Thoracic aorta (tissue), 2 donors: Measurements from ENCODE around the gene IL4R. TPM values are rescaled to one million over a fixed set of nuclear protein-coding genes. Genes with fewer than 3 reads are reported as not detected.

Experiments used
- ATAC-seq: fragments of 150-250 bp; one replicate; pipeline ENCODE4 v1.8.0; 2017; ENCODE audit warnings: low read depth; ENCODE audit not compliant: insufficient number of reproducible peaks, low FRiP score
- DNase-seq: peaks from one replicate; pipeline ENCODE4 v3.0.0-alpha.2; 2020; ENCODE audit warnings: low spot score
- H3K27ac ChIP-seq, 2 donors: fragments of 200-600 bp; sonication (generic); 1 replicate in 1 of 2; 2 replicates in 1 of 2; pipeline ENCODE4 v1.5.1; 2016; ENCODE audit warnings: mild to moderate bottlenecking in 2 of 2, moderate library complexity in 2 of 2
- H3K27me3 ChIP-seq: fragments of 200-600 bp; sonication (generic); replicated peaks from 2 replicates; pipeline ENCODE4 v1.6.0; 2016; ENCODE audit warnings: mild to moderate bottlenecking; ENCODE audit not compliant: insufficient read depth
- H3K36me3 ChIP-seq: fragments of 200-600 bp; sonication (generic); one replicate; pipeline ENCODE4 v1.5.1; 2016
- H3K4me1 ChIP-seq, 2 donors: fragments of 200-600 bp; sonication (generic); 1 replicate in 1 of 2; 2 replicates in 1 of 2; pipeline versions ENCODE4 v1.5.1 to v1.6.0; 2016; ENCODE audit warnings: low read depth in 2 of 2, mild to moderate bottlenecking in 1 of 2; ENCODE audit not compliant: control insufficient read depth in 1 of 2
- H3K4me3 ChIP-seq: fragments of 200-600 bp; sonication (generic); 2 replicates; pipeline ENCODE4 v1.5.1; 2016; ENCODE audit warnings: mild to moderate bottlenecking
- H3K9me3 ChIP-seq: fragments of 200-600 bp; sonication (generic); 2 replicates; pipeline ENCODE4 v1.5.1; 2016
- total RNA-seq, 2 donors: library from RNA; depleted of rRNA; stranded (reverse); fragments of >200 nt; gene quantifications; one replicate each; pipeline versions ENCODE4 v1.1.0 to v1.2.3, GENCODE V29; 2016
- TF ChIP-seq, protein P1 (sequence below): fragments of 200-600 bp; sonication (generic); IDR thresholded peaks from one replicate; pipeline ENCODE4 v1.5.1; 2019; ENCODE audit warnings: antibody characterized with exemption

Gene IL4R
- total RNA-seq, 2 donors from 2014 or later, result 46.2 to 148 TPM

DNA sequence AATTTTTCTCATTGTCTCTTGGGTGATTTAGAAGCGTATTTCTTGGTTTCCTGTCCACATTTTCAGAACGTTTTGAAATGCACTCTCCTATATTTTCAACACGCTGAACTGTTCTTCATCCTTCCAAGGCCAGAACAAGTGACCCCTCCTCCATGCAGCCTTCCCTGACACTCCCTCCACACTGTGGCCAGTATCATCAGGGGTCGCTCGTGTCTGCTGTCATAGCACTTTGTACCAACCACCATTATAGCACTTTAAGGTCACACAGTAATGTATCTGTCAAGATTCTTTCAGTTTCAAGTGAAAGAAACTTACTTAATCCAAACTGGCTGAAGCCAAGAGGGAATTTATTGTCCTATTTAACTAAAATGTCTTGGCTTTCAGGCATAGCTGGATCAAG is 70.7 kb downstream of the IL4R start:
- H3K4me3 ChIP-seq, result no peak overlapping the region
- H3K36me3 ChIP-seq, result no peaks in the 10 kb centered on the region
- no peaks in the 10 kb centered on the region for H3K4me1 ChIP-seq
- TF ChIP-seq, protein P1, sequence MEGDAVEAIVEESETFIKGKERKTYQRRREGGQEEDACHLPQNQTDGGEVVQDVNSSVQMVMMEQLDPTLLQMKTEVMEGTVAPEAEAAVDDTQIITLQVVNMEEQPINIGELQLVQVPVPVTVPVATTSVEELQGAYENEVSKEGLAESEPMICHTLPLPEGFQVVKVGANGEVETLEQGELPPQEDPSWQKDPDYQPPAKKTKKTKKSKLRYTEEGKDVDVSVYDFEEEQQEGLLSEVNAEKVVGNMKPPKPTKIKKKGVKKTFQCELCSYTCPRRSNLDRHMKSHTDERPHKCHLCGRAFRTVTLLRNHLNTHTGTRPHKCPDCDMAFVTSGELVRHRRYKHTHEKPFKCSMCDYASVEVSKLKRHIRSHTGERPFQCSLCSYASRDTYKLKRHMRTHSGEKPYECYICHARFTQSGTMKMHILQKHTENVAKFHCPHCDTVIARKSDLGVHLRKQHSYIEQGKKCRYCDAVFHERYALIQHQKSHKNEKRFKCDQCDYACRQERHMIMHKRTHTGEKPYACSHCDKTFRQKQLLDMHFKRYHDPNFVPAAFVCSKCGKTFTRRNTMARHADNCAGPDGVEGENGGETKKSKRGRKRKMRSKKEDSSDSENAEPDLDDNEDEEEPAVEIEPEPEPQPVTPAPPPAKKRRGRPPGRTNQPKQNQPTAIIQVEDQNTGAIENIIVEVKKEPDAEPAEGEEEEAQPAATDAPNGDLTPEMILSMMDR, result no peak
- DNase-seq, result no peak
- no peaks in the 10 kb centered on the region for H3K27me3 ChIP-seq
- ATAC-seq, result no peak
- no peaks in the 10 kb centered on the region for H3K9me3 ChIP-seq
- no peak overlapping the region for H3K27ac ChIP-seq

DNA sequence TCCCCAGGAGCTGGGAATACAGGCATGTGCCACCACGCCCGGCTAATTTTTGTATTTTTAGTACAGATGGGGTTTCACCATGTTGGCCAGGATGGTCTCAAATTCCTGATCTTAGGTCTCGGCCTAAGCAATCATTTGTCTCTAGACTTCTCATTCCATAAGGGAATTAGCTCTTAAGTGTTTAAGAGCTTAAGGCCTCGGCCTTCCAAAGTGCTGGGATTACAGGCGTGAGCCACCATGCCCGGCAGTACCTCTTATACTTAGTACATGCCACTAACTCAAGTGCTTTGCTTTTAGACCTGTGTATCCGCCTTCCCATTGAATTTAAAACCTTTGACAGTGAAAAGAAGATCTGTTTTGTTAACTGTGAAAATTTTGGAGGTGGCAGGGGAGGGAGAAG is 71.6 kb downstream of the IL4R start:
- H3K27me3 ChIP-seq, result no peaks in the 10 kb centered on the region
- H3K36me3 ChIP-seq, result no peaks in the 10 kb centered on the region
- DNase-seq (no peak), ATAC-seq (no peak)
- H3K9me3 ChIP-seq, result no peaks in the 10 kb centered on the region
- TF ChIP-seq, protein P1, result no peak
- no peak overlapping the region for H3K27ac ChIP-seq
- no peaks in the 10 kb centered on the region for H3K4me1 ChIP-seq
- no peak overlapping the region for H3K4me3 ChIP-seq

DNA sequence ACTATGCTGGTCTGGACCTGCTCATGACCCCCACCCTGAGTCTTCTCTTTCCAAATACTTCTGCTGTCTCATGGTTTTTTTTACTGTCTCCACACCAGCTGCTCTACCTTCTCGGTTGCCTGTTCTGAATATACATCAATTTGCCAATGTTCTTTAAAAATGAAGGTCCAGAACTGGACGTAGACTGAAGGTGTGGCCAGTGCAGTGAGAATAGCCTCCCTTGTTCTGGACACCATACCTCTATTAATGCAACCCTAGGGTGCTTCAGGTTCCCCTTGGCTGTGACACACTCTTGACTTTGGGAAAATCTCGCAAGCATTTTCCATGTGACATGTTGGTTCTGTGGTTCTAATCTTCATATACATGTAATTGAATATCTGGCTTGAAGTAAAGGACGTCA is 72.9 kb downstream of the IL4R start:
- no peak for ATAC-seq
- DNase-seq, result no peak

DNA sequence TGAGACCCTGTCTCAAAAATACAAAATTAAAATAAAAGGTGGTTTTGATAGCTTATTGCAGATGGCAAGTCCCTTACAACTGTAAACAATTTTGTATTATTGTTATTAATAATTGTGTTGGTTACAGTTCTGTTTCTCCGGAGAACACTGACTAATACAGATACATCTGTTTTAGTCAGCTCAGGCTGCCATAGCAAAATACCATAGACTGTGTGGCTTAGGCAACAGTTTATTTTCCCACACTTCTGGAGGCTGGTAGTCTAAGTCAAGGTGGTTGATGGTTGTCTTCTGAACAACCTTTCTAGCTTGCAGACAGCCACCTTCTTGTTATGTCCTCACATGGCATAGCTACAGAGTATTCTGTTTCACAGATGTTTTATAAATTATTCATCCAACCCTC is 74.0 kb downstream of the IL4R start:
- no peaks in the 10 kb centered on the region for H3K36me3 ChIP-seq
- H3K4me1 ChIP-seq, result no peaks in the 10 kb centered on the region
- H3K4me3 ChIP-seq, result no peak overlapping the region
- no peaks in the 10 kb centered on the region for H3K27me3 ChIP-seq
- no peak overlapping the region for H3K27ac ChIP-seq
- ATAC-seq (no peak), DNase-seq (no peak)
- peaks cover 3% of the 10 kb centered on the region for H3K9me3 ChIP-seq
- TF ChIP-seq, protein P1, result no peak

More for the DNA sequence above, 72.9 kb downstream of the IL4R start:
- Histone ChIP-seq H3K27me3 (no peaks in the 10 kb centered on the region), H3K36me3 (no peaks in the 10 kb centered on the region), H3K4me3 (no peak overlapping the region), H3K27ac (no peak overlapping the region), H3K4me1 (no peaks in the 10 kb centered on the region), H3K9me3 (no peaks in the 10 kb centered on the region)
- TF ChIP-seq, protein P1, result no peak

DNA sequence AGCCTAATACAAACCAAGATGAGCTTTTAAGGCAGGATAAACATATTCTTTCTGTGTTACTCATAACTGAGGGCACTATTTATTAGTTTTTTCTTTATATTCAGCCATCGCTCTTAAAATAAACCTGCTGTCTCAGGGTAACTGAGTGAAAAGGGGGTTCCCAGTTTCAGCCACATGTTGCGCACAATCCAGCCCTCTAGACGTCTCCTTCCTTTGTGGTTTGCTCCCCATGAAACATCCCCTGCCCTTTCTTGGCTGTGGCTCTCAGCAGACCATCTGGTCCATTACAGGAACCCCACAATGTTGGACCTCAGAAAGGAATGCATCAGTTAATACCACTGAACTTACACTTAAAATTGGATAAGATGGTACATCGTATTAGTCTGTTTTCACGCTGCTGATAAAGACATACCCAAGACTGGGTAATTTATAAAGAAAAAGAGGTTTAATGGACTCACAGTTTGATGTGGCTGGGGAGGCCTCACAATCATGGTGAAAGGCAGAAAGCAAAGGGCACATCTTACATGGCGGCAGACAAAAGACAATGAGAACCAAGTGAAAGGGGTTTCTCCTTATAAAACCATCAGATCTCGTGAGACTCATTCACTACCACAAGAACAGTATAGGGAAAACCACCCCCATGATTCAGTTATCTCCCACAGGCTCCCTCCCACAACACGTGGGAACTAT is 75.6 kb downstream of the IL4R start:
- DNase-seq (no peak), ATAC-seq (no peak)
- Histone ChIP-seq H3K36me3 (no peaks in the 10 kb centered on the region), H3K27ac (no peak overlapping the region), H3K4me1 (no peaks in the 10 kb centered on the region), H3K4me3 (no peak overlapping the region), H3K27me3 (no peaks in the 10 kb centered on the region), H3K9me3 (peaks cover 3% of the 10 kb centered on the region)
- TF ChIP-seq, protein P1, result no peak
